PC-3 (cell line): ENCODE measurements around the gene DLG2. TPM values are rescaled to one million over a fixed set of nuclear protein-coding genes. Genes with fewer than 3 reads are reported as not detected.

Experiments used
- ATAC-seq: fragments of 200-7000 bp; cut with Tn5 transposase; 2 replicates; pipeline ENCODE4 v1.9.1; 2020; ENCODE audit warnings: mild to moderate bottlenecking, moderate library complexity
- BruUV-seq: library from RNA; stranded (reverse); fragments of 400-500 nt; replicated peaks from 2 replicates; lab custom pipeline; 2021; lab: Mats Ljungman, UMichigan
- CTCF ChIA-PET: fragments of 300-600 bp; sonication (Branson Sonifier 250); formaldehyde crosslinking; loops from one replicate; lab custom pipeline; 2022; ENCODE audit warnings: antibody characterized with exemption; lab: Charles Lee
- POLR2A ChIA-PET: fragments of 300-600 bp; sonication (Branson Sonifier 250); formaldehyde crosslinking; loops from one replicate; lab custom pipeline; 2022; ENCODE audit warnings: antibody characterized with exemption; ENCODE audit not compliant: unreplicated experiment; lab: Charles Lee
- DNase-seq: peaks from one replicate; pipeline ENCODE4 v3.0.0-alpha.2; 2015
- H2AFZ ChIP-seq: fragments of 300-600 bp; sonication (generic); 2 replicates; pipeline ENCODE4 v1.6.0; 2016; ENCODE audit warnings: antibody characterized with exemption, low read length
- H3F3A ChIP-seq: fragments of 300-600 bp; sonication (generic); one replicate; pipeline ENCODE4 v1.6.0; 2017; ENCODE audit warnings: antibody characterized with exemption, low read length, control low read depth, mild to moderate bottlenecking; ENCODE audit not compliant: unreplicated experiment
- H3K27ac ChIP-seq: fragments of 300-600 bp; sonication (generic); 2 replicates; pipeline ENCODE4 v1.5.1; 2016; ENCODE audit warnings: mild to moderate bottlenecking, low read length
- H3K27me3 ChIP-seq: fragments of 300-600 bp; sonication (generic); 2 replicates; pipeline ENCODE4 v1.6.1; 2016; ENCODE audit warnings: low read length, mixed read lengths
- H3K36me3 ChIP-seq: fragments of 300-600 bp; sonication (generic); 2 replicates; pipeline ENCODE4 v1.6.1; 2016; ENCODE audit warnings: low read depth, mixed run types, low read length, mixed read lengths
- H3K4me1 ChIP-seq: fragments of 300-600 bp; sonication (generic); 2 replicates; pipeline ENCODE4 v1.5.1; 2016; ENCODE audit warnings: low read length; ENCODE audit not compliant: insufficient read depth
- H3K4me2 ChIP-seq: fragments of 300-600 bp; sonication (generic); 2 replicates; pipeline ENCODE4 v1.6.0; 2016; ENCODE audit warnings: low read length
- H3K4me3 ChIP-seq: fragments of 300-600 bp; sonication (generic); 2 replicates; pipeline ENCODE4 v1.5.1; 2016; ENCODE audit warnings: mild to moderate bottlenecking, low read length, mixed read lengths
- H3K79me2 ChIP-seq: fragments of 300-600 bp; sonication (generic); 2 replicates; pipeline ENCODE4 v1.6.1; 2017; ENCODE audit warnings: low read length, mixed read lengths
- H3K9ac ChIP-seq: fragments of 300-600 bp; sonication (generic); 2 replicates; pipeline ENCODE4 v1.6.0; 2016; ENCODE audit warnings: mild to moderate bottlenecking, low read length
- H3K9me2 ChIP-seq: fragments of 300-600 bp; sonication (generic); replicated peaks from 2 replicates; pipeline ENCODE4 v1.6.1; 2016; ENCODE audit warnings: mixed run types, low read length, mixed read lengths
- H3K9me3 ChIP-seq: fragments of 300-600 bp; sonication (generic); 2 replicates; pipeline ENCODE4 v1.6.1; 2016; ENCODE audit warnings: low read length, mixed read lengths
- H4K20me1 ChIP-seq: fragments of 300-600 bp; sonication (generic); 2 replicates; pipeline ENCODE4 v1.6.1; 2016; ENCODE audit warnings: low read length, mixed read lengths
- CTCF ChIP-seq: fragments of 300-600 bp; sonication (generic); conservative IDR thresholded peaks from 2 replicates; pipeline ENCODE4 v1.5.1; 2017; ENCODE audit warnings: antibody characterized with exemption, low read depth, mild to moderate bottlenecking, low read length
- EZH2 ChIP-seq: fragments of 300-600 bp; sonication (generic); IDR thresholded peaks from one replicate; pipeline ENCODE4 v1.6.1; 2017; ENCODE audit warnings: antibody characterized with exemption, mild to moderate bottlenecking, low read length; ENCODE audit not compliant: unreplicated experiment
- EZH2phosphoT487 ChIP-seq: fragments of 300-600 bp; sonication (generic); IDR thresholded peaks from 2 replicates; pipeline ENCODE4 v1.6.1; 2018; ENCODE audit warnings: mild to moderate bottlenecking, antibody characterized with exemption, low read length, borderline replicate concordance
- intact Hi-C: fragments of 100-400 bp; cut with micrococcal nuclease; formaldehyde crosslinking; loops from 2 replicates; pipeline ENCODE4 v1.9.0; 2023
- total RNA-seq: library from RNA; depleted of rRNA; stranded (reverse); fragments of >200 nt; gene quantifications from 2 replicates; pipeline ENCODE4 v1.2.3, GENCODE V29; 2014

DLG2 gene
- total RNA-seq, 1 experiment from 2014 or later = 0.58 TPM

- no peaks in the 10 kb centered on the region for H3K27me3 ChIP-seq
- BruUV-seq = no TSS peak
- no peaks in the 10 kb centered on the region for H3K4me1 ChIP-seq
- TF ChIP-seq EZH2 = no peak
- no peak for TF ChIP-seq CTCF
- TF ChIP-seq EZH2phosphoT487 = no peak
- no peak overlapping the region for H2AFZ ChIP-seq
- H3K9ac ChIP-seq = no peak overlapping the region
- H3K79me2 ChIP-seq = no peaks in the 10 kb centered on the region
- H4K20me1 ChIP-seq = no peaks in the 10 kb centered on the region
- H3K4me2 ChIP-seq = no peak overlapping the region
- no peak for ATAC-seq
- intact Hi-C loops = no loop called here
- POLR2A ChIA-PET = no interaction called here
- H3K27ac ChIP-seq = no peak overlapping the region
- H3K4me3 ChIP-seq = no peak overlapping the region
- no peaks in the 10 kb centered on the region for H3K36me3 ChIP-seq
- no peaks in the 10 kb centered on the region for H3F3A ChIP-seq
- no peak for DNase-seq
- H3K9me2 ChIP-seq = no peaks in the 10 kb centered on the region
- H3K9me3 ChIP-seq = no peaks in the 10 kb centered on the region
- CTCF ChIA-PET = no interaction called here
Observed at GRCh38 chr11:84129961-84130576, 1497.1 kb downstream of the DLG2 start.

- TF ChIP-seq EZH2 (no peak), EZH2phosphoT487 (no peak), CTCF (no peak)
- ChIA-PET CTCF (no interaction called here), POLR2A (no interaction called here)
- no peak for DNase-seq
- Histone ChIP-seq H3K36me3 (no peaks in the 10 kb centered on the region), H3K9me2 (no peaks in the 10 kb centered on the region), H4K20me1 (no peaks in the 10 kb centered on the region), H3K79me2 (no peaks in the 10 kb centered on the region), H3K27ac (no peak overlapping the region), H3F3A (no peaks in the 10 kb centered on the region), H3K27me3 (0 out of 2 replicates have a peak, but pooled peaks cover 7% of the 10 kb centered on the region), H2AFZ (no peak overlapping the region), H3K4me1 (no peaks in the 10 kb centered on the region), H3K9ac (no peak overlapping the region), H3K4me3 (no peak overlapping the region), H3K4me2 (no peak overlapping the region), H3K9me3 (no peaks in the 10 kb centered on the region)
- intact Hi-C loops = no loop called here
- BruUV-seq = no TSS peak
- ATAC-seq = no peak
Observed at GRCh38 chr11:84128840-84129239, 1498.3 kb downstream of the DLG2 start.

- no peaks in the 10 kb centered on the region for H4K20me1 ChIP-seq
- H3K27ac ChIP-seq = no peak overlapping the region
- no peak for DNase-seq
- H3F3A ChIP-seq = no peaks in the 10 kb centered on the region
- BruUV-seq = no TSS peak
- H3K4me3 ChIP-seq = no peak overlapping the region
- ChIA-PET CTCF (no interaction called here), POLR2A (no interaction called here)
- H3K9me3 ChIP-seq = no peaks in the 10 kb centered on the region
- ATAC-seq = no peak
- H3K9me2 ChIP-seq = no peaks in the 10 kb centered on the region
- no peak overlapping the region for H2AFZ ChIP-seq
- H3K4me2 ChIP-seq = no peak overlapping the region
- H3K4me1 ChIP-seq = no peaks in the 10 kb centered on the region
- H3K79me2 ChIP-seq = no peaks in the 10 kb centered on the region
- H3K36me3 ChIP-seq = no peaks in the 10 kb centered on the region
- H3K9ac ChIP-seq = no peak overlapping the region
- no peak for TF ChIP-seq EZH2
- TF ChIP-seq CTCF = no peak
- TF ChIP-seq EZH2phosphoT487 = no peak
- intact Hi-C loops = no loop called here
- no peaks in the 10 kb centered on the region for H3K27me3 ChIP-seq
Observed at GRCh38 chr11:84117394-84117793, 1509.8 kb downstream of the DLG2 start.
